HG02885 (cell line): Measurements from ENCODE around the gene PEX5L.
"Not testable (repeated sequence)": the region's sequence is repeated elsewhere in the genome, so short reads cannot be mapped to it uniquely, and the experiment has no call there.

Experiments used
- ATAC-seq: cut with Tn5 transposase; IDR thresholded peaks from one replicate; pipeline ENCODE4 v1.9.1; 2021; ENCODE audit warnings: mild to moderate bottlenecking; ENCODE audit not compliant: unreplicated experiment, poor library complexity

The PEX5L gene

GRCh38 chr3:179797192-179797591 is 239.5 kb downstream of the PEX5L start:
- no peak for ATAC-seq

GRCh38 chr3:179796421-179796820 is 240.3 kb downstream of the PEX5L start:
- ATAC-seq, result no peak

GRCh38 chr3:179794355-179794754 is 242.4 kb downstream of the PEX5L start:
- no peak for ATAC-seq

- ATAC-seq, result no peak
Observed at GRCh38 chr3:179791793-179792192, 244.9 kb downstream of the PEX5L start.

GRCh38 chr3:179788996-179789395 is 247.7 kb downstream of the PEX5L start:
- no peak for ATAC-seq

GRCh38 chr3:179782841-179783240 is 253.9 kb downstream of the PEX5L start:
- not testable (repeated sequence) for ATAC-seq

GRCh38 chr3:179775416-179776122 is 261.2 kb downstream of the PEX5L start:
- no peak for ATAC-seq

GRCh38 chr3:179772297-179772696 is 264.4 kb downstream of the PEX5L start:
- ATAC-seq, result no peak

GRCh38 chr3:179771797-179772196 is 264.9 kb downstream of the PEX5L start:
- ATAC-seq, result no peak

- no peak for ATAC-seq
Observed at GRCh38 chr3:179769411-179770247, 267.1 kb downstream of the PEX5L start.

GRCh38 chr3:179768080-179768479 is 268.7 kb downstream of the PEX5L start:
- ATAC-seq, result no peak

- no peak for ATAC-seq
Observed at GRCh38 chr3:179766416-179767133, 270.2 kb downstream of the PEX5L start.

GRCh38 chr3:179765396-179765795 is 271.3 kb downstream of the PEX5L start:
- ATAC-seq, result no peak

- no peak for ATAC-seq
Observed at GRCh38 chr3:179760944-179761343, 275.8 kb downstream of the PEX5L start.

GRCh38 chr3:179750720-179751328 is 285.9 kb downstream of the PEX5L start:
- peak; percentile 72 for ATAC-seq

- ATAC-seq, result no peak
Observed at GRCh38 chr3:179745716-179746115, 291.0 kb downstream of the PEX5L start.

GRCh38 chr3:179745079-179745478 is 291.7 kb downstream of the PEX5L start:
- ATAC-seq, result no peak
